Epithelial cell of esophagus (primary cell): ENCODE measurements around the gene THSD1.

Experiments used
- DNase-seq: peaks from one replicate; pipeline ENCODE4 v3.0.0; 2010; ENCODE audit warnings: low read depth
- H3K4me3 ChIP-seq: 2 replicates; pipeline ENCODE4 v1.5.1; 2011; ENCODE audit warnings: mild to moderate bottlenecking, low read length, control low read depth
- TF ChIP-seq, protein P1 (sequence below): IDR thresholded peaks from 2 replicates; pipeline ENCODE4 v1.5.1; 2011; ENCODE audit warnings: low read depth, mild to moderate bottlenecking, low read length, control low read depth, inconsistent platforms; ENCODE audit not compliant: insufficient read depth; ENCODE audit errors: missing control alignments

Gene THSD1

DNA sequence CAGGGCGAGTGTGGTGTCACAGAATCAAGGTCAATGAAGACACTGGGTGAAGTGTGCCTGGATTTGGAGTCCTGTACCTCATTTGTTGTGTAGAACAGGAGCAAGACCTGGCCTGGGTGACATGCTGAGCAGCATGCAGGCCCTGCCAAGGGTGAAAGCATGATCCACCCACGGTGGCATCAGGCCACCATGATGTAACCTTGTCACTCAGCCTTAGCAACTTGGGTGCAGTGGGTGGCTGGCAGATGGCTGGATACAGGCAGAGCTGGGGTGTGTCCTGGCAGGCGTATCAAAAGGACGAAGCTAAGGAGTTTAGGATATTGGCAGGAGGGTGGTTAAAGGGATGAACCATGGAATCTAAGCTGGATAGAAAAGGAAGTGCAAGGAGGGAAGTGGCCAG, 10.3 kb downstream of the THSD1 start:
- DNase-seq, result no peak
- TF ChIP-seq, protein P1, sequence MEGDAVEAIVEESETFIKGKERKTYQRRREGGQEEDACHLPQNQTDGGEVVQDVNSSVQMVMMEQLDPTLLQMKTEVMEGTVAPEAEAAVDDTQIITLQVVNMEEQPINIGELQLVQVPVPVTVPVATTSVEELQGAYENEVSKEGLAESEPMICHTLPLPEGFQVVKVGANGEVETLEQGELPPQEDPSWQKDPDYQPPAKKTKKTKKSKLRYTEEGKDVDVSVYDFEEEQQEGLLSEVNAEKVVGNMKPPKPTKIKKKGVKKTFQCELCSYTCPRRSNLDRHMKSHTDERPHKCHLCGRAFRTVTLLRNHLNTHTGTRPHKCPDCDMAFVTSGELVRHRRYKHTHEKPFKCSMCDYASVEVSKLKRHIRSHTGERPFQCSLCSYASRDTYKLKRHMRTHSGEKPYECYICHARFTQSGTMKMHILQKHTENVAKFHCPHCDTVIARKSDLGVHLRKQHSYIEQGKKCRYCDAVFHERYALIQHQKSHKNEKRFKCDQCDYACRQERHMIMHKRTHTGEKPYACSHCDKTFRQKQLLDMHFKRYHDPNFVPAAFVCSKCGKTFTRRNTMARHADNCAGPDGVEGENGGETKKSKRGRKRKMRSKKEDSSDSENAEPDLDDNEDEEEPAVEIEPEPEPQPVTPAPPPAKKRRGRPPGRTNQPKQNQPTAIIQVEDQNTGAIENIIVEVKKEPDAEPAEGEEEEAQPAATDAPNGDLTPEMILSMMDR, result no peak
- H3K4me3 ChIP-seq, result no peak overlapping the region

DNA sequence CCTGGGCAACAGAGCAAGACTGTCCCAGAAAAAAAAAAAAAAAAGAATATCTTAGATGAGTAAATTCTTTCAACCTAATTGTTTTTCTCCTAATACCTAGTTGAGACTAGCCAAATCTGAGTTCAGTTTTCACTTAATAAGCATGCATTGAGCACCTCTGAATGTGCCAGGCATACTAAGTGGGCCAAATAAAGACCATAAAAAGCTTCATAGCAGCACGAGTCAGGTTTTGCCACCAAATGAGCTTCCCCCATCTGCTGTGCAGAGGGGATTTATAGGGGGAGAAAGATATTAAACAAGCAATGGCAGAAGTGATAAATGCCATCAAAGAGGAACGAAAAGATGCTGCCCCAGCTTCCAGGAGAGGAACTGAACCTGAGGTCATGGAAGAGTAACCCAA, 11.4 kb downstream of the THSD1 start:
- DNase-seq, result no peak
- TF ChIP-seq, protein P1, result no peak
- no peak overlapping the region for H3K4me3 ChIP-seq

DNA sequence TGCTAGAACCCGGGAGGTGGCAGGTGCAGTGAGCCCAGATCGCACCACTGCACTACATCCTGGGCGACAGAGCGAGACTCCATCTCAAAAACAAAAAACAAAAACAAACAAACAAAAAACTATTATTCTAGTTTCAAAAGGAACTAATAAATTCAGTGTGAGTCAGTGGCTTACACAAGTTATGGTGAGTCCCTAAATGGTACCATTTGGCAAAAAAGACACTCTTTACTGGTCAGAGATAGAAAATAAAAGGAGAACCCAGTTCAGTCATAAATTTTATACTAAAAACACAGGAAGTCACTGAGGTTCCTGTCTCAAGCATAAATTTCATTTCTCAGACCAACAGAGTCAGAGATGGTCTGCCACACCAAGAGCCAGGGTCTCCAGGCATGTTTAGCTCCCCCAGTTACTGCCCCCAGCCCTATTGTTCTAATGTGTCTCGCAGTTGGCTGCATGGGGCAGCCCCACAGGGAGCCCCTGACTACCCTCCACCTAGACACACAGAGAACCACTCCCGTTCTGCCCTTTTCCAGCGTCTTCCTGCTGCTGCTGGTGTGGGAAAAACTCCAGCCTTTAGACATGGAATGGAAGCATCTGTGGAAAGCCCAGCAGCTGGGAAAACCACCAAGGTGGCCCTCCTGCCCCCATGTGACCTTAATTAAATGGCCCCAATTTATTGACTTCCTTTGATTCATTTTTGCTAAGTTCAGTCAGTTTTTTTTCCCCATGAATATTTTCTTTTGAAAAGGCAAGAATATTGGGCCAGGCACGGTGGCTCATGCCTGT, 12.2 kb downstream of the THSD1 start:
- TF ChIP-seq, protein P1, result no peak
- no peak for DNase-seq
- H3K4me3 ChIP-seq, result no peak overlapping the region

DNA sequence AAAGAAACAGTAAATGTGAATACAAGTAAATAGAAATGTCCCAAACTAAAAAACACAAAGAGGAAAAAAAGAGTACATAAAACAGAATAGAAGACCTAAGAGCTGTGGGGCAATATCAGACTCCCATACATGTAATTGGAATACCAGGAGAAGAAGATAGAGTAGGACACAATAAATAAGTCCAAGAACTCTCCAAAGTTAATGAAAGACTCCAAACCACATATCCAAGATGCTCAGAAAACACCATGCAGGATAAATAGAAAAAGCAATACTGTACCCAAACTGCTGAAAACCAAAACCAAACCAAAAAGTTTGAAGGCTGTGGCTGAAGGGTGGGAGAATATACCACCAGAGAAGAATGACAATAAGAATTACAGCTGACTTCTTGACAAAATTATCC, 18.3 kb downstream of the THSD1 start:
- TF ChIP-seq, protein P1, result no peak
- DNase-seq, result no peak
- no peak overlapping the region for H3K4me3 ChIP-seq

DNA sequence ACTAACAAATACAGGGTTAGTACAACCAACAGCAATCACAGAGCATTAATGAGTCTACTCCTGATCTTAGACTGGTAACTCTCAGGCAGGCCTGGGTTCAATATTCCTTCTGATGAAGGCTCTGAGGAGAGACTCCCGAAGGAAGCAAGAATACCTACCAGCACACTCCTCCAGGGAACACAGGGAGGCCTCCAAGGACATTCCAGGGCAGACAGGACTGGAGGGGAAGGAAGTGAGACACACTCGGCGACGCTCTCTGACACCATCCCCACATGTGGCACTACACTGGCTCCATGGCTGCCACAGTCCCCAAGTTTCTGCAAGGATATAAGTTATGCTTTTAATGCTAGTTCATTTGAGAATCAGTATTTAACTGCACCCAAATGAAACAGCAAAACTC, 20.1 kb downstream of the THSD1 start:
- no peak for DNase-seq
- TF ChIP-seq, protein P1, result no peak
- no peak overlapping the region for H3K4me3 ChIP-seq

DNA sequence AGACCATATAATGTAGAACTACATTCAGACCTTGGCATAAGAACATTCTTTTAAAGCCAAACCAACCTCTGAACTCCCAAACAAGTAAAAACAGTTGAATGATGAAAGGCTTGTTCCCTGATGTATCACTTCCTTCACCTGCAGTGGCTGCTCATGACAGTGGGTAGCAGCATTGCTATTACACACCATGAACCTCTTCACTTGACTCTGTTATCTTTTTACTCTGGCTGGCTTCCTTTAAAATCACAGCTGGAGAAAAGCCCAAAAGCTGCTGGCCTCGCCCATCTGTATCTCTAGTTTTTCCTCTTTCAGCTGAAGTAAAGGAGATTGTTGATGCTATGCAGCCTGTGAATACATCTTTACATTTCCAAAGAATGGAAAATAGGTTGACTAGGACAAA, 22.6 kb downstream of the THSD1 start:
- TF ChIP-seq, protein P1, result no peak
- no peak for DNase-seq
- H3K4me3 ChIP-seq, result no peak overlapping the region

DNA sequence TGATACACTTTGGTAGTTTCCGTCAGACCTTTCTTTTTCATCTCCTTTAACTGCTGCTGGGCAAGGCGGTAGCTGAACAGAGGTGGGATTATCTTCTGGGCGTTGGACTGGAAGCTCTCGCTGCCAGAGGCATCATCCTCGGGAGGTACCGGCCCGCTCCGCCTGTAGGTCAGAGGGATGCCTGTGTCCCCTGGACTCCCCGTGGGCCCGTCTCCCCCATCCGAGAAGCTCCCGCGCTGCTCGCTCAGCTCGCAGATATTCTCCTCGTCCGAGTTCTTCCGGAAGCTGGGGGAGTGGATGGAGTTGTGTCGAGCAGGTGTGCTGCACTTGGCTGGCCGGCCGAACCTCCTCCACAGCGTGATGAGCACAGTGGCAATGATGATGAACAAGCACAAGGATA, 27.7 kb downstream of the THSD1 start:
- H3K4me3 ChIP-seq, result no peak overlapping the region
- no peak for DNase-seq
- TF ChIP-seq, protein P1, result no peak
